ENCODE measurements around the gene RBM10. TPM values are rescaled to one million over a fixed set of nuclear protein-coding genes. Genes with fewer than 3 reads are reported as not detected.

Gene RBM10
- total RNA-seq, 4 donors from 2014 or later: 27.3 to 46.2 (median 33.7) TPM

DNA sequence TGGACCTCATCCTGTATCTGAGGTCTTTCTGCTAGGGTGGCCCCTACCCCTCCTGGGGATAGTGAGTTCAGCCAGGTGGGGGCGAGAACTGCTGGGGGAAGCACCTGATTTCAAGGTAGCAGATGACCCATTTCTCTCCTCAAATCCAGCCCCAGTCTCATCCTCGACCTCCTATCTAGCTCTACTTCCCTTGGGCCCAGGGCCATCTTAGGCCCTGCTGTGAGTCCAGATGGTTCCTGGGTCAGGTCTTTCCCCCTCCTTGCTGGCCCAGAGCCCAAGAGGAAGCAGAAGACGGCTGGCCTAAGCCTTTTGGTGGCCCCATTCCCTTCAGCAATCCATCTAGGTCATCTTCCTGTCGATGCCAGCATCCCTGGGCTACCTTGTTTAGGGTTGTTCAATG, 76.7 kb downstream of the RBM10 start:
- no peaks in the 10 kb centered on the region for H3K27me3 ChIP-seq
- H3K36me3 ChIP-seq: peaks cover 0 to 42% (median 6%) of the 10 kb centered on the region in 3 donors
- H3K9me3 ChIP-seq: no peaks in the 10 kb centered on the region
- peaks cover 0 to 27% (median 7%) of the 10 kb centered on the region in 4 donors for H3K4me1 ChIP-seq
- DNase-seq (ENCODE audit: low spot score in 2 of 2): no peak
- 58 to 79% methylated on average over 2 to 4 of the region's 4 CpGs for WGBS, 2 donors
- H3K4me3 ChIP-seq: no peak overlapping the region
- TF ChIP-seq EP300 (IDR thresholded peaks at IDR 0.05) (no peak), POLR2A (IDR thresholded peaks at IDR 0.05) (no peak)
- TF ChIP-seq, protein P1, sequence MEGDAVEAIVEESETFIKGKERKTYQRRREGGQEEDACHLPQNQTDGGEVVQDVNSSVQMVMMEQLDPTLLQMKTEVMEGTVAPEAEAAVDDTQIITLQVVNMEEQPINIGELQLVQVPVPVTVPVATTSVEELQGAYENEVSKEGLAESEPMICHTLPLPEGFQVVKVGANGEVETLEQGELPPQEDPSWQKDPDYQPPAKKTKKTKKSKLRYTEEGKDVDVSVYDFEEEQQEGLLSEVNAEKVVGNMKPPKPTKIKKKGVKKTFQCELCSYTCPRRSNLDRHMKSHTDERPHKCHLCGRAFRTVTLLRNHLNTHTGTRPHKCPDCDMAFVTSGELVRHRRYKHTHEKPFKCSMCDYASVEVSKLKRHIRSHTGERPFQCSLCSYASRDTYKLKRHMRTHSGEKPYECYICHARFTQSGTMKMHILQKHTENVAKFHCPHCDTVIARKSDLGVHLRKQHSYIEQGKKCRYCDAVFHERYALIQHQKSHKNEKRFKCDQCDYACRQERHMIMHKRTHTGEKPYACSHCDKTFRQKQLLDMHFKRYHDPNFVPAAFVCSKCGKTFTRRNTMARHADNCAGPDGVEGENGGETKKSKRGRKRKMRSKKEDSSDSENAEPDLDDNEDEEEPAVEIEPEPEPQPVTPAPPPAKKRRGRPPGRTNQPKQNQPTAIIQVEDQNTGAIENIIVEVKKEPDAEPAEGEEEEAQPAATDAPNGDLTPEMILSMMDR (IDR thresholded peaks at IDR 0.05): no peak
- no peak overlapping the region for H3K27ac ChIP-seq

DNA sequence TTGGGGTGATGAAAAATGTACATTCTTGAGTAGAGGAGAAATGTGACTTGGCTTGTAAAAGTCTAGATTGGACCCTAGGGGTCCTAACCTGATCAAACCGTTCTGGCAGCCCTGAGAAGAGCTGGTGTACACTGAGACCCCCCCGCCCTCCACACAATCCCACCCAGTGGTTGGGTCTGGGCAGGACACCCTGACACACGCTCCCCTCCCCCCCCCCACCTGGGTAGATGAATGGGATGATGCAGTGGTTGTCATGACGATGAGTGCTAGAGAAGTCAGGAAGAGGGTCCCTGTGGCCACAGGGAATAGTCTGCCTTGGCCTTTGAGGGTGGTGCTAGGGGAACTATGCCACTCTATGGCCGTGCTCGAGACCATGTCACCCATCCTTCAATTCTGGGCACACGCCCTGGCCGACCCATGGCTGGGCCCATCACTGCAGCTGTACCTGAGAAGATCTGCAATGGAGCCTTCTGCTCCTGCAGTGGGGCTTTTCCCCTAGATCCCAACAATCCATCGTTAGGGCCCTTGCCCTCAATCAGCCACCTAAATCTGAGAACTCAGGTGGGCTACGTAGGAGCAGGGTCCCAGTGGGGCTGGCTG, 77.8 kb downstream of the RBM10 start:
- WGBS, 2 donors: 20 to 92% methylated on average over 1 to 10 of the region's 10 CpGs
- TF ChIP-seq EP300 (IDR thresholded peaks at IDR 0.05) (no peak), POLR2A (IDR thresholded peaks at IDR 0.05) (no peak)
- TF ChIP-seq, protein P1 (IDR thresholded peaks at IDR 0.05): no peak
- peaks cover 0 to 53% (median 6%) of the 10 kb centered on the region in 3 donors for H3K36me3 ChIP-seq
- peaks cover 0 to 21% (median 3%) of the 10 kb centered on the region in 4 donors for H3K4me1 ChIP-seq
- H3K4me3 ChIP-seq: no peak overlapping the region
- DNase-seq (ENCODE audit: low spot score in 2 of 2): no peak
- H3K27me3 ChIP-seq: no peaks in the 10 kb centered on the region
- H3K9me3 ChIP-seq: no peaks in the 10 kb centered on the region
- H3K27ac ChIP-seq: no peak overlapping the region

DNA sequence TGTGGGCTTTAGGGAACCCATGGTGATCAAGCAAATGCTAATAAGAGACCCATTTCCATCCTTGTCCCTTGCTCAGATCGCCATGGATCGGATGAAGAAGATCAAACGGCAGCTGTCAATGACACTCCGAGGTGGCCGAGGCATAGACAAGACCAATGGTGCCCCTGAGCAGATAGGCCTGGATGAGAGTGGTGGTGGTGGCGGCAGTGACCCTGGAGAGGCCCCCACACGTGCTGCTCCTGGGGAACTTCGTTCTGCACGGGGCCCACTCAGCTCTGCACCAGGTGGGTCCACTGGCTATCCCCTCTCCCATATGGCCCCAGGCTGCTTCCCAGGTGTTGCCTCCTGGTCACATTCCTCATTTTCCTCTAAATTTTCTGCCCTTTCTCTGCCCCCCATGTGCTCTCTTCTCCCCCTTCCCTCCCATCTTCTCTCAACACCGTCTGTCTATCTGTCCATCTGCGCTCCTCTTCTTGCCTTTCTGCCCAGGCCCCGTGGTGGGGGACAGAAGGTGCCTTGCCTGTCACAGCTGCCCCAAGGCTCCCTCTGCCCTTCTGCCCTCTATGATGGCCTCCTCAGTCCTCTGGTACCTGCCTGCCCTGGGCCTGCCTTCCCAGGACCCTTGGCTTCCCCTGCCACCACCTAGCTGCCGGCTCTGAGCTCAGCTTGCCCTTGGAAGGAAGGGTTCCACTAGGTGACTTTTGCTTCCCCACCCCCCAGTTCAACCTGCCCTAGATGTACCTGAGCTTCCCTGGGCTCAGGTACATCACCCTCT, 78.6 kb downstream of the RBM10 start:
- TF ChIP-seq POLR2A (IDR thresholded peaks at IDR 0.05) (no peak), EP300 (IDR thresholded peaks at IDR 0.05) (no peak)
- TF ChIP-seq, protein P1 (IDR thresholded peaks at IDR 0.05): no peak
- Histone ChIP-seq H3K4me1 (peaks cover 0 to 21% (median 3%) of the 10 kb centered on the region in 4 donors), H3K36me3 (peaks cover 0 to 60% (median 6%) of the 10 kb centered on the region in 3 donors), H3K27ac (no peak overlapping the region), H3K9me3 (no peaks in the 10 kb centered on the region), H3K27me3 (no peaks in the 10 kb centered on the region), H3K4me3 (no peak overlapping the region)
- WGBS, 2 donors: 88 to 94% methylated on average over 13 of the region's 13 CpGs
- DNase-seq (ENCODE audit: low spot score in 2 of 2): no peak

DNA sequence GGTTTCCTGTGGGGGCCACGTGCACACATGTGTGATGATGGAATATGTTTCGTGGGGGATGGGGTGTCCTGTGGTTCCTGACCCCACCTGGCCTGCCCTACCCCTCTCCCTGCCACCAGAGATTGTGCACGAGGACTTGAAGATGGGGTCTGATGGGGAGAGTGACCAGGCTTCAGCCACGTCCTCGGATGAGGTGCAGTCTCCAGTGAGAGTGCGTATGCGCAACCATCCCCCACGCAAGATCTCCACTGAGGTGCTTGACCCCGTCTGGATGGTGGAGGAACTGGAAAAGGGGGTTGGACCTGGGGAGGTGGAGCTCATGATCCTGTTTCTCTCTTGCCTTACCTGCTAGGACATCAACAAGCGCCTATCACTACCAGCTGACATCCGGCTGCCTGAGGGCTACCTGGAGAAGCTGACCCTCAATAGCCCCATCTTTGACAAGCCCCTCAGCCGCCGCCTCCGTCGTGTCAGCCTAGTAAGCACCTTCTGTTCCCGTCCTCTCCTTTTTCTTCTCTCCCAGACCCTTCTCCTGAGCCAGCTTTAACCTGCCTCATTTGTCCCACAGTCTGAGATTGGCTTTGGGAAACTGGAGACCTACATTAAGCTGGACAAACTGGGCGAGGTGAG, 79.4 kb downstream of the RBM10 start:
- no peak for DNase-seq (ENCODE audit: low spot score in 2 of 2)

More for the DNA sequence above, 79.4 kb downstream of the RBM10 start:
- TF ChIP-seq EP300 (IDR thresholded peaks at IDR 0.05) (no peak), POLR2A (IDR thresholded peaks at IDR 0.05) (no peak)
- TF ChIP-seq, protein P1 (IDR thresholded peaks at IDR 0.05): no peak
- WGBS, 2 donors: 84 to 91% methylated on average over 14 to 17 of the region's 17 CpGs
- Histone ChIP-seq H3K36me3 (peaks cover 0 to 67% (median 6%) of the 10 kb centered on the region in 3 donors), H3K27me3 (no peaks in the 10 kb centered on the region), H3K4me1 (peaks cover 0 to 21% (median 3%) of the 10 kb centered on the region in 4 donors), H3K4me3 (no peak overlapping the region), H3K27ac (no peak overlapping the region), H3K9me3 (no peaks in the 10 kb centered on the region)
